Colonic mucosa (tissue), 4 donors: ENCODE results near the gene RFT1. TPM values are rescaled to one million over a fixed set of nuclear protein-coding genes. Genes with fewer than 3 reads are reported as not detected.

Source experiments
- DNase-seq: peaks from one replicate; pipeline ENCODE4 v3.0.0-alpha.2; 2020
- H3K27ac ChIP-seq: fragments of 200-600 bp; one replicate; pipeline ENCODE4 v1.8.0; 2021
- H3K27me3 ChIP-seq: fragments of 200-600 bp; one replicate; pipeline ENCODE4 v1.8.0; 2021
- H3K36me3 ChIP-seq: fragments of 200-600 bp; one replicate; pipeline ENCODE4 v1.8.0; 2021
- H3K4me1 ChIP-seq: fragments of 200-600 bp; one replicate; pipeline ENCODE4 v1.8.0; 2021; ENCODE audit warnings: mild to moderate bottlenecking
- H3K4me3 ChIP-seq: fragments of 200-600 bp; one replicate; pipeline ENCODE4 v1.8.0; 2021
- H3K9ac ChIP-seq, 2 donors: one replicate each; pipeline ENCODE4 v1.7.0; 2013; ENCODE audit warnings: control low read depth in 2 of 2, low read depth in 2 of 2, low read length in 2 of 2
- H3K9me3 ChIP-seq: fragments of 200-600 bp; one replicate; pipeline ENCODE4 v1.8.0; 2021
- intact Hi-C: fragments of 100-400 bp; cut with DNase I; formaldehyde crosslinking; loops from one replicate; pipeline ENCODE4 v1.14.1; 2022
- total RNA-seq, 2 donors: library from RNA; stranded (reverse); fragmentation: NEBNext Ultra II Directional in 1 of 2; extraction: Animal tissue kit (Norgen Biotek cat#: 25700) in 1 of 2; gene quantifications; one replicate each; pipeline ENCODE4 v1.2.1, GENCODE V29; 2021
- TF ChIP-seq, protein P1 (sequence below): fragments of 200-600 bp; IDR thresholded peaks from one replicate; pipeline ENCODE4 v1.8.0; 2022; ENCODE audit warnings: antibody characterized with exemption, mild to moderate bottlenecking
- donor health status: healthy.
- donor health status: DM: no; HTN: no; CAD: no.
- donor health status: DM: no; HTN: no; CAD: no.

The RFT1 gene
- total RNA-seq, 2 donors from 2014 or later = 15.3 to 30.4 TPM

GRCh38 chr3:53113293-53114010 is 16.8 kb downstream of the RFT1 start:
- Histone ChIP-seq H3K4me3 (no peak overlapping the region), H3K4me1 (no peaks in the 10 kb centered on the region), H3K36me3 (peaks cover 7% of the 10 kb centered on the region), H3K27ac (no peak overlapping the region), H3K9ac (no peak overlapping the region), H3K27me3 (no peaks in the 10 kb centered on the region), H3K9me3 (no peaks in the 10 kb centered on the region)
- no peak for DNase-seq
- intact Hi-C loops = loop anchor here (2.0 kb wide), 1 partner anchor 81 kb away; no protein-coding TSS in a partner anchor
- TF ChIP-seq, protein P1, sequence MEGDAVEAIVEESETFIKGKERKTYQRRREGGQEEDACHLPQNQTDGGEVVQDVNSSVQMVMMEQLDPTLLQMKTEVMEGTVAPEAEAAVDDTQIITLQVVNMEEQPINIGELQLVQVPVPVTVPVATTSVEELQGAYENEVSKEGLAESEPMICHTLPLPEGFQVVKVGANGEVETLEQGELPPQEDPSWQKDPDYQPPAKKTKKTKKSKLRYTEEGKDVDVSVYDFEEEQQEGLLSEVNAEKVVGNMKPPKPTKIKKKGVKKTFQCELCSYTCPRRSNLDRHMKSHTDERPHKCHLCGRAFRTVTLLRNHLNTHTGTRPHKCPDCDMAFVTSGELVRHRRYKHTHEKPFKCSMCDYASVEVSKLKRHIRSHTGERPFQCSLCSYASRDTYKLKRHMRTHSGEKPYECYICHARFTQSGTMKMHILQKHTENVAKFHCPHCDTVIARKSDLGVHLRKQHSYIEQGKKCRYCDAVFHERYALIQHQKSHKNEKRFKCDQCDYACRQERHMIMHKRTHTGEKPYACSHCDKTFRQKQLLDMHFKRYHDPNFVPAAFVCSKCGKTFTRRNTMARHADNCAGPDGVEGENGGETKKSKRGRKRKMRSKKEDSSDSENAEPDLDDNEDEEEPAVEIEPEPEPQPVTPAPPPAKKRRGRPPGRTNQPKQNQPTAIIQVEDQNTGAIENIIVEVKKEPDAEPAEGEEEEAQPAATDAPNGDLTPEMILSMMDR = no peak

DNA sequence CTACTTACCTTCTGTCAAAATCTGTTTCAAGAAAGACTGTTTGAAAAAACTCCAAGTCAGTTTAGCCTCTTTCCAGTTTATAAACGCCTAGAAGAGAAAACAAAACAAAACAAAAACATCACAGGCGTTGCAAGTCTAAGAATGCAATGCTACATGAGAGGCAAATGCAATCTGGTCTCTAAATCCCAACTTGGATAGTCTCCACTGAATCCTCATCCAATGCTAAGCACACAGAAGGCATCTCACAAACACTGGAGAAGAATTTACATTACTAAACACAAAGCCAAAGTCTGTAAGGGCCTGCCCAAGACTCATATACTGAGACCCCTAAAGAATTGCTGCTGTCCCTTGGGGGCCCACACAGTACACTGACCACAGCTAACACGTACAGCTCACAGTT is 18.4 kb downstream of the RFT1 start:
- no peak overlapping the region for H3K27ac ChIP-seq
- no peak for DNase-seq

DNA sequence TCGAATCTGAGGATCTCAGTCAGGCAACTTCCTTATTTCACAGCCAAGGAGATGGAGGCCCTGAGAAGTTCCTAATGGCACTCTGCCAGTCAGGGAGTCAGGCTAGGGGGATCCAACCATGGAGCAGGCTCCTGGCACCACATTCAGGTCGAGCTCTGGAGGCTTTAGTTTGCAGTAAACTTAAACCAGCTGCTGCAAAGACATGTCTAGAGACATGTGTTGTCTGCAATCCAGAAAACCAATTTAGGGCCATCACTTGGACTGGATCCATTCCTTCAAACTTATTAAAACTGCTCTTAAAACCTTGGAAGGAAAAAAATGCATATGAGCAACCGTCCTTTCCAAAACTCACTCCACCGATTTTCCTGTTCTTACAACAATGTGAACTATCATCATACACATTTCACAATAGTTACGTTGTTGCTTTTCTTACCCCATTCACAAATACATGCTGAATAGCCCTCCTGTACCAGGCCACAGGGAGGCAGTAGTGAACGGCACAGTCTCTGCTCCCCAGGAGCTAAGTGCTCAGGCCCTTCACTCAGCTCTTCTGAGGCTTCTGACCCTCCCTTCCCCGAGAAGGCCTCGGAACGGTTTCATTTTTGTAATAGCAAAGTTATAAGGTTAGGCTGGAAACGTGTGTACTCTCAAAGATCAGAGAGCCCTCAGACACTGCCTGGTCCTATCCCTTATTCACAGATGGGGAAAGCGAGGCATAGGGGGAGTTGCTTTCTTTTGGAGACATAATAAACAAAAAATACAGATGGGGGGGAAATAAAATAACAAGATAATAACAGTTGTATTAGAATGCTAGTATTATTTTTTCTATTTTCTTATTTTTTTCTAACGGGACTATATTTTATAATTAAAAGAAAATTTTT is 20.1 kb downstream of the RFT1 start:
- TF ChIP-seq, protein P1 = peak; percentile 40
- no peak overlapping the region for H3K9ac ChIP-seq
- no peaks in the 10 kb centered on the region for H3K9me3 ChIP-seq
- peak; percentile 53 for DNase-seq
- H3K4me1 ChIP-seq = no peaks in the 10 kb centered on the region
- no peak overlapping the region for H3K27ac ChIP-seq
- H3K4me3 ChIP-seq = no peak overlapping the region
- H3K27me3 ChIP-seq = no peaks in the 10 kb centered on the region
- no peaks in the 10 kb centered on the region for H3K36me3 ChIP-seq
- intact Hi-C loops = no loop called here

More for the DNA sequence above, 18.4 kb downstream of the RFT1 start:
- Histone ChIP-seq H3K4me1 (no peaks in the 10 kb centered on the region), H3K9me3 (no peaks in the 10 kb centered on the region), H3K4me3 (no peak overlapping the region), H3K27me3 (no peaks in the 10 kb centered on the region), H3K9ac (no peak overlapping the region), H3K36me3 (no peaks in the 10 kb centered on the region)
- TF ChIP-seq, protein P1 = no peak
- intact Hi-C loops = no loop called here

- TF ChIP-seq, protein P1 = no peak
Measured at GRCh38 chr3:53109190-53109589, 21.0 kb downstream of the RFT1 start.

GRCh38 chr3:53104762-53105161 is 25.5 kb downstream of the RFT1 start:
- H3K36me3 ChIP-seq = no peaks in the 10 kb centered on the region
- no peak for DNase-seq

More at GRCh38 chr3:53109190-53109589, 21.0 kb downstream of the RFT1 start:
- H3K36me3 ChIP-seq = no peaks in the 10 kb centered on the region
- no peaks in the 10 kb centered on the region for H3K9me3 ChIP-seq
- no peak overlapping the region for H3K27ac ChIP-seq
- no peak overlapping the region for H3K4me3 ChIP-seq
- no peaks in the 10 kb centered on the region for H3K4me1 ChIP-seq
- no peaks in the 10 kb centered on the region for H3K27me3 ChIP-seq
- DNase-seq = no peak
- intact Hi-C loops = no loop called here
- H3K9ac ChIP-seq = no peak overlapping the region

More at GRCh38 chr3:53104762-53105161, 25.5 kb downstream of the RFT1 start:
- H3K9me3 ChIP-seq = no peaks in the 10 kb centered on the region
- H3K4me3 ChIP-seq = no peak overlapping the region
- H3K27me3 ChIP-seq = no peaks in the 10 kb centered on the region
- intact Hi-C loops = no loop called here
- TF ChIP-seq, protein P1 = no peak
- H3K27ac ChIP-seq = no peak overlapping the region
- H3K4me1 ChIP-seq = no peaks in the 10 kb centered on the region
- no peak overlapping the region for H3K9ac ChIP-seq
